Neural progenitor cell (in vitro differentiated cells): ENCODE results near the gene ZDHHC8.

Source experiments
- EZH2 ChIP-seq: fragments of 200-600 bp; sonication (generic); IDR thresholded peaks from 2 replicates; pipeline ENCODE4 v1.6.1; 2017; ENCODE audit warnings: antibody characterized with exemption, mild to moderate bottlenecking, moderate library complexity
- EZH2phosphoT487 ChIP-seq: fragments of 200-600 bp; sonication (generic); IDR thresholded peaks from 2 replicates; pipeline ENCODE4 v1.6.1; 2017; ENCODE audit warnings: antibody characterized with exemption
- TF ChIP-seq, protein P1 (sequence below): fragments of 200-600 bp; sonication (generic); IDR thresholded peaks from 2 replicates; pipeline ENCODE4 v1.5.1; 2017; ENCODE audit warnings: antibody characterized with exemption, mild to moderate bottlenecking

DNA sequence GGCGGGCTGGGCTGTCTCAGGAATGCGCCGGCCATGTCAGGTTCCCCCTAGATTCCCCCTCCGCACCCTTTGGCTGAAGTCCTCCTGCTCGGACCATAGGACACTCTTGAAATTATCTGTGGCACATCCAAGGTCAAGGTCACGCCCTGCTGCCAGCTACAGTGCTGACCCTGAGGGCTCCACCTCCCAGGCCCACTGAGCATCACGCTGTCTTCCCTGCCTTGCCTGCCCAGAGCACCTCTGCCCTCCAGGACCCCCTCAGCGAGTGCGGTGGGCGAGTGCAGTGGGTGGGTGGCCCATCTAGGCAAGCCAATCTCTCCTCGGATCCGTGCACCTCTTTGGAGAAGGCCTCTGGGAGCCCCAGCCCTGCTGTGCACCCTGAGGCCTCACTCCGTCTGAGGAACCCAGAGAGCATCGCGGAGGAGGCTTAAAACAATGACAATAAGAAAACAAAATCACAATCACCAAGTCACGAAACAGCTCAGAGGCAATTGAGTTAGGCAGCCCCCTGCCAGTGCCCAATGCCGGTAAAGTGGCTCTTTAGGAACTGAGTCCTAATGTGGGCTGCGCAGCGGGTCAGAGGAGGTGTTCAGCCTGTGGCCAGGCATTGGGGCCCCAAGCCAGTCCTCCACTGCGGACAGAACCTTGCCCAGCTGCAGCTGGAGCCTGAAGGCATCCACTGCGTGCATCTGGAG, 45.8 kb downstream of the ZDHHC8 start:
- no peak for TF ChIP-seq EZH2
- TF ChIP-seq, protein P1, sequence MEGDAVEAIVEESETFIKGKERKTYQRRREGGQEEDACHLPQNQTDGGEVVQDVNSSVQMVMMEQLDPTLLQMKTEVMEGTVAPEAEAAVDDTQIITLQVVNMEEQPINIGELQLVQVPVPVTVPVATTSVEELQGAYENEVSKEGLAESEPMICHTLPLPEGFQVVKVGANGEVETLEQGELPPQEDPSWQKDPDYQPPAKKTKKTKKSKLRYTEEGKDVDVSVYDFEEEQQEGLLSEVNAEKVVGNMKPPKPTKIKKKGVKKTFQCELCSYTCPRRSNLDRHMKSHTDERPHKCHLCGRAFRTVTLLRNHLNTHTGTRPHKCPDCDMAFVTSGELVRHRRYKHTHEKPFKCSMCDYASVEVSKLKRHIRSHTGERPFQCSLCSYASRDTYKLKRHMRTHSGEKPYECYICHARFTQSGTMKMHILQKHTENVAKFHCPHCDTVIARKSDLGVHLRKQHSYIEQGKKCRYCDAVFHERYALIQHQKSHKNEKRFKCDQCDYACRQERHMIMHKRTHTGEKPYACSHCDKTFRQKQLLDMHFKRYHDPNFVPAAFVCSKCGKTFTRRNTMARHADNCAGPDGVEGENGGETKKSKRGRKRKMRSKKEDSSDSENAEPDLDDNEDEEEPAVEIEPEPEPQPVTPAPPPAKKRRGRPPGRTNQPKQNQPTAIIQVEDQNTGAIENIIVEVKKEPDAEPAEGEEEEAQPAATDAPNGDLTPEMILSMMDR: no peak
- TF ChIP-seq EZH2phosphoT487: no peak
